Stimulated activated CD4-positive, alpha-beta T cell treated with anti-CD3 and anti-CD28 coated beads, Interleukin-2, amount 100 ng/mL, for 48 hours (primary cell): ENCODE data around the gene ST6GAL1.
"Not testable (repeated sequence)": the region's sequence is repeated elsewhere in the genome, so short reads cannot be mapped to it uniquely, and the experiment has no call there.

Source experiments
- DNase-seq, 2 donors: peaks; one replicate each; pipeline ENCODE4 v3.0.0-alpha.2; 2020

The ST6GAL1 gene

GRCh38 chr3:186946756-186947375 lies 16.5 kb downstream of the ST6GAL1 start:
- DNase-seq, result no peak

- no peak for DNase-seq
Observed at GRCh38 chr3:186949281-186949982, 19.1 kb downstream of the ST6GAL1 start.

DNA sequence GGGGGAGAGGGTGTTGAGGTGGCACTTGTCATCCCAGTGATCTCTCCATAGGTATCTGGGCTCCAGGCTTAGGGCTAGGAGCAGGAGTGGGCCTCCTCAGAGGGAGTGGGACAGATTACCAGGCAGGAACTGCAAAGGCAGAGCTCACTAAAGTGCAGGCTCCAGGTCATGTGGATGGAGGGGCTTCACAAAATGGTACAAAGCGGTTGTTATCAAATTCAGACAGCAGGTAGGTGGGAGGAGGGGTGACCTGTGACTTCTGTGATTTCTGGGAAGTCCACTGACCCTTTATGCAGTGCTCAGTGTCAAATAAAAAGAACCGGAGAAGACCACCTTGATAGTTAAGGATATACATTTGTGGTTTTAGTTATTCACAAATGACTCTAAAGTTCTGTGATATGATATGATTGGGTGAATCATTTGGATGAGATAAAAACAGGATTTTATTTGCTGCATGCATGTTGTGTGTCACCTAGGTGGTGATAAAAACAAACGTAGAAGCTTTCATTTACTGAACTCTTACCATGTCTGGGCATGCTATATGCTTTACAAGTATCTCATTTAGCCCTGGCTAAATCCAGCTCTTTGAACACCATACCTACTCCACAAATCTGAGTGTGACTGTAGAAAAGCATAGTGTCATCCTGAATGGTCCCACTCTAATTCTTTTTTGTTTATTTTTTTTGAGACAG lies 20.2 kb downstream of the ST6GAL1 start:
- no peak for DNase-seq

DNA sequence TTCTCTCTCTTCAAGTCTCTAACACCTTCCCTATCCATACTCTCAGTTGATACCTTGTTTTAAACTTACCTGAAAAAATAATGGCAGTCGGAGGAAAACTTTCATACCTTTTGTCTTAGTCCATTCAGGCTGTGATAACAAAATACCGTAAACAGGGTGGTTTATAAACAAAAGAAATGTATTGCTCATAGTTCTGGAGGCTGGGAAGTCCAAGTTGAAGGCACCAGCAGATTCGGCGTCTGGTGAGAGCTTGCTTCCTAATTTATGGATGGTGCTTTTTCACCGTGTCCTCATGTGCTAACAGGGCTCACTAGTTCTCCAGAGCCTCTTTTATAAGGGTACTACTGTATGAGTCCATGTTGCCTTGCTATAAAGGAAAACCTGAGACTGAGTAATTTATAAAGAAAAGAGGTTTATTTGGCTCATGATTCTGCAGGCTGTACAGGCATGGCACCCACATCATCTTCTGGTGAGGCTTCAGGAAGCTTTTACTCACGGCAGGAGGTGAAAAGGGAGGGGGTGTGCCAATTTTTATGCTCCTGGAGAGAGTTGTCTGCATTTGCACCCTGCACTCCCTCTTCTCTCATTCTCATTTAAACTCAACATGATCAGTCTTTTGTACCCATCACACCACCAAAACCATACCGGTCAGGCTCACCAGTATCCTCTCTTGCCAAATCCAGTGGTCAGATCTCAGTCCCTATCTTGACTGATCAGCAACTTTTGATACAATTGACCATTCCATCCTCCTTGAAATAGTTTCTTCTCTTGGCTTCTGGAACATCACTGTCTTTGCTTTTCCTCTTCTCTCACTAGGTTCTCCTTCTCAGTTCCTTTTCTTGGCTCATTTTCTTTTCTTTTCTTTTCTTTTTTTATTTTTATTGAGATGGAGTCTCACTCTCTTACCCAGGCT lies 21.6 kb downstream of the ST6GAL1 start:
- no peak for DNase-seq

- DNase-seq, result peak in 1 of 2 donors; percentile 13
Observed at GRCh38 chr3:186953011-186953487, 22.7 kb downstream of the ST6GAL1 start.

DNA sequence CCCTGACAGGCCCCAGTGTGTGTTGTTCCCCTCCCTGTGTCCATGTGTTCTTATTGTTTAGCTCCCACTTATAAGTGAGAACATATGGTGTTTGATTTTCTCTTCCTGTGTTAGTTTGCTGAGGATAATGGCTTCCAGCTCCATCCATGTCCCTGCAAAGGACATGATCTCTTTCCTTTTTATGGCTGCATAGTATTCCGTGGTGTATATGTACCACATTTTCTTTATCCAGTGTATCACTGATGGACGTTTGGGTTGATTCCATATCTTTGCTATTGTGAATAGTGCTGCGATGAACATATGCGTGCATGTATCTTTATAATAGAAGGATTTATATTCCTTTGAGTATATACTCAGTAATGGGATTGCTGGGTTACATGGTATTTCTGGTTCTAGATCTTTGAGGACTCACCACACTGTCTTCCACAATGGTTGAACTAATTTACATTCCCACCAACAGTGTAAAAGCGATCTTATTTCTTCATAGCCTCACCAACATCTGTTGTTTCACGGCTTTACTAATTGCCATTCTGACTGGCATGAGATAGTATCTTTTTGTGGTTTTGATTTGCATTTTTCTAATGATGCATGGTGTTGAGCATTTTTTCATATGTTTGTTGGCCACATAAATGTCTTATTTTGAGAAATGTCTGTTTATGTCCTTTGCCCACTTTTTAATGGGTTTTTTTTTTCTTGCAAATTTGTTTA lies 23.8 kb downstream of the ST6GAL1 start:
- DNase-seq, result not testable (repeated sequence)

DNA sequence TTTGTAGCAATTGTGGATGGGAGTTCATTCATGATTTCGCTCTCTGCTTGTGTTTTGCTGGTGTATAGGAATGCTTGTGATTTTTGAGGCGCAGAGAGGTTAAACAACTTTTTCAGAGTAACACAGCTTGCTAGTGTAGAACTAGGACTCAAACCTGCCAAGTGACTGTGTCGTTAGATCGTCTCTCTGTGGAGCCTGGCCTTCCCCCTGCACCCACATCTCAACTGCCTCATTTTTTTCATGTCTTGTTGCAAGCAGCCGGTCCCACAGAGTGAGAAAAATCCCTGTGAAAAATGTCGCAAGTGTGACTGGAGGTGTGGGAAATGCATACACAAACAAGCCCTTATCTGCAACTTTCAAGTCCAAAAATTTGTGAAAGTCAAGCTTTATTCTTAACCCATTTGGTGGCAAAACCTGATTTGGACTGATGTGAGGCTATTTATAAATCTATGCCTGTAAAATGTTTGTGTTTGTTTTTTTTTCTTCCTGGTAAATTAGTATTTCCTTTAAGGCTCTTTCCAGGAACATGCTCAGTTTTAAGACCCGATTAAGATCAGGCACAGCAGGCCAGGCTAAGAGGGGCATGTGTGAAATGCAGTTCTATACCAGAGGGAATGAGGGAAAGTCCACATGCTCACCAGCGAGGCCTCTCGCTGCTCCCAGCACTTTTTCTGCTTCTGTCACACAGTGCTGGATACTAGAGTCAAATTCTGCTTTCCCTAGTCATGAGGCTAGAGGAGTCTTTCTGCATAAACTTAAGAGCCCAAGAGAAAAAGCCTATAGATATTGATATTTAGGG lies 25.8 kb downstream of the ST6GAL1 start:
- DNase-seq, result no peak

- no peak for DNase-seq
Observed at GRCh38 chr3:186959029-186959624, 28.8 kb downstream of the ST6GAL1 start.

GRCh38 chr3:186960347-186960746 lies 30.0 kb downstream of the ST6GAL1 start:
- DNase-seq, result no peak

DNA sequence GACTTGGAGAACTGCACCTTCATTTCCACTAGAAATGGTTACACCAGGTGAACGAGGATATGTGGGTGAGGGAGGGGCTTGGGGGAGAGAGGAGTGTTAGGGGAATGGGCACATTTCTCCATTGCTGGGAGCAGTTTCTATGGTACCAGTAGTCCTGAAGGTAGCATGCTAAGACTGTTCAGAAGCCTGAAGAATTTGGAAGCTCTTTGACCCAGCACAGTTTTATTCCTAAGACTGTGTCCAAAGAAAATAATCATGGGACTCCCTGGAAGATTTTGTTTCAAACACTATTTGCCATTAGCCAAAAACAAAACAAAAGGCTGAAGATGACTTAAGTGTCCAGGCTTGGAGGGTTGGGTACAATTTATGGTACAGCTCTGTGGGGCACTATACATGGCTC lies 32.1 kb downstream of the ST6GAL1 start:
- DNase-seq, result no peak

DNA sequence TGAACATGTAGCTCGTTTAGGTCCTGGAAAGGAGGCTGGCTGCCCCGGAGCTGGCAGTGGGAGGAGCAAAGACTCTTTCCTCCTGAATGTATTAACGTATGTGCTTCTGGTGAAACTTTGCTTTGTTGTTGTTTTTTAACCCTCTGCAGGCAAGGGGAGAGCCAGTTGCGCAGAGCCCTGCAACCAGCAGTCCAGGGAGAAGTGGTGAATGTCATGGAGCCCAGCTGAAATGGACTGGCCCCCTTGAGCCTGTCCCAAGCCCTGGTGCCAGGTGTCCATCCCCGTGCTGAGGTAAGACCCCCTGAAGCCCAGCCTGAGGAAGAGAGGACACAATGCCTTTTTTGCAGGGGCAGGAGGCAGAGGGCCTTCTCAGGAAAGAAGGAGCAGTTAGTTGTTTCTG lies 33.3 kb downstream of the ST6GAL1 start:
- DNase-seq, result no peak

DNA sequence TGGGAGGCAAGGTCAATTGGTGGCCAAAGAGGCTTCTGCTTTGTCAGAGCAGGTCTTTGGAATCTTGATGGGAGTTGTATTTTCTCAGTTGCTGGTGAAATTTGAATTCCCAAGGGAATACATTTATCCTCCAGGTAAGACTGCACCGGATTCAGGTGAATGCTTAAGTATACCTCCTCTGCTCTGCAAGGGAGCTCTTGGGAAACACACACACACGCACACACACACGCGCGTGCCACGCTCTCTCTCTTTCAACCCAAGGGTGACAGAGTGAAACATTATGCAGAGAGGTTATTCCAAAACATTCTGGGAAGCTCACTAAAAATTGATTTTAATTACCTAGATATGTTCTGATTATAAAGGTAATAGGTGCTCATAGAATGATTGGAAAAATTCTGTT lies 33.7 kb downstream of the ST6GAL1 start:
- no peak for DNase-seq

DNA sequence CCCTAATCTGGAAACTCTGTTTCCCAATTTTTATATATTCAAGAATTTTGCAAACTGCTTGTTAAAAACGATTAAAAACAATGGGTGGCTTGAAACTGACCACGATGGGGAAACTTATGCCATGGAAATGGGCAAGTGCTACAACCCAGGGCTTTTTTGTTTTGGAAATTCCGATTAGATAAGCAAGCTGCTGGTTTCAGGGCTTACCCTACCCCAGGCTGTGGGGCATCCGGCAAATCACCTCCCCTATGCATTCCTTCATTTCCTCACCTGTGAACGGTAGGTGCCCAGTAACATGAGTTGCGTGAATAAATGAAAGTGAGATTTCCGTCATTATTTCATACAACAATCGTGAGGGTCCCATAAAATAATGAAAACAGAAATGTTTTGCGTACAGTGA lies 34.3 kb downstream of the ST6GAL1 start:
- no peak for DNase-seq

- no peak for DNase-seq
Observed at GRCh38 chr3:186965141-186965879, 35.0 kb downstream of the ST6GAL1 start.

- no peak for DNase-seq
Observed at GRCh38 chr3:186966406-186966805, 36.1 kb downstream of the ST6GAL1 start.

- not testable (repeated sequence) for DNase-seq
Observed at GRCh38 chr3:186967236-186967635, 36.9 kb downstream of the ST6GAL1 start.

DNA sequence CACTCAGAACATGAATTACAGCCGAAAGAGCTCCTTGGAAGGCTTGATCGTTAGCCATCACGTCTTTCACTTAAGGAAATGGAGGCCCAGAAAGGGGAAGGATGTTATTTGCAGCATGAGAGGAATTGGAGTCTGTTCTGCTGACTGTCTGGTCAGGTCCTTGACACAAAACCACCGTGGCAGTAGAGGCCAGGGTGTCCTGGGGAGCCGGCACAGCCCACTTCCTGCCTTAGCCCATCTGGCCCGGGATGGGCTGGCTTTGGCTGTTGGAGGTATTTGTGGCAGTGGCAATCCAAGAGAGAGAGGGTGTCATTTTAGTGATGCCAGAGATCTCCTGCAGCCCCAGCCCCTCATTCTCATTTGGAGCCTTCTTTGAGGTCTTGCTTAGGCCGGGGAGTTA lies 37.4 kb downstream of the ST6GAL1 start:
- no peak for DNase-seq

GRCh38 chr3:186969607-186970006 lies 39.3 kb downstream of the ST6GAL1 start:
- DNase-seq, result no peak

DNA sequence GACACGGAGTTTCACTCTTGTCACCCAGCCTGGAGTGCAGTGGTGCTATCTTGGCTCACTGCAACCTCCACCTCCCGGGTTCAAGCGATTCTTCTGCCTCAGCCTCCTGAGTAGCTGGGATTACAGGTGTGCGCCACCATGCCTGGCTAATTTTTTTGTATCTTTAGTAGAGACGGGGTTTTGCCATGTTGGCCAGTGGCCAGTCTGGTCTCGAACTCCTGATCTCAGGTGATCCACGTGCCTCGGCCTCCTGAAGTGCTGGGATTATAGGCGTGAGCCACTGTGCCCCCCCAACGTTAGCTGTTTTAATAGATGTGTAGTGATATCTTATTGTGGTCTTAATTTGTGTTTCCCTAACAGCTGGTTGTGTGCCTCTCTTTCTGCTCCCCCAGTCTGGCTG lies 40.8 kb downstream of the ST6GAL1 start:
- not testable (repeated sequence) for DNase-seq

DNA sequence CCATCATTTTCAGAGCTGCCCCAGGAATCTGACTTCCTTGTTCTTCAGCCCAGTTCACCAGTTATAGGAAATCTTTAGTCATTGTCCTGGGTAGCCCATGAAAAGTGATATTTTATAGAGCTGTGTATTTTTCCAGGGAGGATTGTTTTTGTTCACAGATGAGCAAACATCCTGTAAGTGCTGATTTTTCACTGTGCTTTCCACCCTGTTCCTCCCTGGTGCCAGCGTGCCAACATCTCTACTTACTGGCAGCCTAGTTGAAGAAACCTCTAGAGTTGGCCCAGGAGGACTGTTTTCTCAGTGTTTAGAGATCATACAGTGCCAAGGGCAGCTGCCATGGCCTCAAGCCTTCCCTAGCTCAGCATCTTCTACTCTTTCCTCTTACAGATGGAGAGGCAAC lies 41.3 kb downstream of the ST6GAL1 start:
- DNase-seq, result no peak
